B cell (primary cell): ENCODE data around the gene DSCAML1. TPM values are rescaled to one million over a fixed set of nuclear protein-coding genes. Genes with fewer than 3 reads are reported as not detected.

Experiments
- ATAC-seq: fragments of 200-7000 bp; cut with Tn5 transposase; one replicate; pipeline ENCODE4 v1.10.0; 2021; ENCODE audit warnings: low read depth, mild to moderate bottlenecking, moderate number of reproducible peaks, moderate library complexity
- CTCF ChIA-PET: fragments of 350-600 bp; sonication (Branson Sonifier 250); formaldehyde crosslinking; loops from one replicate; lab custom pipeline; 2021; ENCODE audit warnings: antibody characterized with exemption, inconsistent platforms; lab: Charles Lee
- POLR2A ChIA-PET: fragments of 350-600 bp; sonication (Branson Sonifier 250); formaldehyde crosslinking; loops from one replicate; lab custom pipeline; 2021; ENCODE audit warnings: antibody characterized with exemption; lab: Charles Lee
- DNase-seq: peaks from one replicate; pipeline ENCODE4 v3.0.0; 2013
- H2AFZ ChIP-seq: 2 replicates; pipeline ENCODE4 v1.6.1; 2012; ENCODE audit warnings: mild to moderate bottlenecking, low read depth, low read length; ENCODE audit not compliant: insufficient read depth, poor library complexity, severe bottlenecking
- H3K27ac ChIP-seq, 2 donors: 1 replicate in 1 of 2; 2 replicates in 1 of 2; pipeline ENCODE4 v1.5.1; 2012 to 2013; ENCODE audit warnings: low read length in 2 of 2, mild to moderate bottlenecking in 2 of 2, moderate library complexity in 1 of 2
- H3K27me3 ChIP-seq, 4 experiments: fragments of 200-600 bp in 1 of 4; sonication (generic) in 1 of 4; replicated peaks in 1 of 4; 1 replicate in 2 of 4; 2 replicates in 2 of 4; pipeline versions ENCODE4 v1.6.1 to v1.7.0; 2013 to 2016; ENCODE audit warnings: low read length in 3 of 4, mild to moderate bottlenecking in 2 of 4, mixed read lengths in 1 of 4, moderate library complexity in 1 of 4; ENCODE audit not compliant: insufficient read depth in 4 of 4, control insufficient read depth in 3 of 4; ENCODE audit errors: control extremely low read depth in 1 of 4
- H3K36me3 ChIP-seq, 2 experiments: replicated peaks in 1 of 2; 1 replicate in 1 of 2; 2 replicates in 1 of 2; pipeline versions ENCODE4 v1.6.1 to v1.7.1; 2013; ENCODE audit warnings: low read length in 1 of 2; ENCODE audit not compliant: insufficient read depth in 2 of 2, control insufficient read depth in 1 of 2; ENCODE audit errors: control extremely low read depth in 1 of 2, extremely low read depth in 1 of 2
- H3K4me1 ChIP-seq, 2 donors: fragments of 200-600 bp in 1 of 2; sonication (generic) in 1 of 2; 1 replicate in 1 of 2; 2 replicates in 1 of 2; pipeline versions ENCODE4 v1.5.1 to v1.6.1; 2013 to 2017; ENCODE audit warnings: low read length in 2 of 2; ENCODE audit not compliant: control insufficient read depth in 2 of 2, insufficient read depth in 2 of 2
- H3K4me2 ChIP-seq: replicated peaks from 2 replicates; pipeline ENCODE3; 2012; ENCODE audit warnings: mild to moderate bottlenecking, low read depth, low read length; ENCODE audit not compliant: poor library complexity, severe bottlenecking
- H3K4me3 ChIP-seq, 5 experiments: fragments of 200-600 bp in 1 of 5; sonication (generic) in 1 of 5; 1 replicate in 3 of 5; 2 replicates in 2 of 5; pipeline versions ENCODE4 v1.5.1 to v1.7.0; 2011 to 2016; ENCODE audit warnings: low read length in 4 of 5, mild to moderate bottlenecking in 4 of 5, low read depth in 2 of 5, control low read depth in 1 of 5, moderate library complexity in 1 of 5; ENCODE audit not compliant: insufficient read depth in 1 of 5; ENCODE audit errors: control extremely low read depth in 1 of 5, extremely low read depth in 1 of 5
- H3K79me2 ChIP-seq: fragments of 200-600 bp; sonication (generic); one replicate; pipeline ENCODE4 v1.6.0; 2016; ENCODE audit warnings: low read length; ENCODE audit not compliant: control insufficient read depth, insufficient read depth
- H3K9ac ChIP-seq: fragments of 200-600 bp; sonication (generic); 2 replicates; pipeline ENCODE4 v1.6.1; 2017; ENCODE audit warnings: mild to moderate bottlenecking, low read length, moderate library complexity
- H3K9me3 ChIP-seq, 3 donors: one replicate each; pipeline versions ENCODE4 v1.6.1 to v1.7.1; 2013; ENCODE audit warnings: low read length in 2 of 3; ENCODE audit not compliant: control insufficient read depth in 2 of 3, insufficient read depth in 1 of 3; ENCODE audit errors: control extremely low read depth in 1 of 3
- H4K20me1 ChIP-seq: 2 replicates; pipeline ENCODE4 v1.6.0; 2012; ENCODE audit warnings: mild to moderate bottlenecking, low read length; ENCODE audit not compliant: insufficient read depth, control insufficient read depth, poor library complexity, severe bottlenecking
- H3K27ac Mint-ChIP-seq: one replicate; pipeline ENCODE4 v1.8.0; 2021; ENCODE audit warnings: mixed read lengths
- H3K27me3 Mint-ChIP-seq: one replicate; pipeline ENCODE4 v1.8.0; 2021; ENCODE audit warnings: mixed read lengths
- H3K4me1 Mint-ChIP-seq: one replicate; pipeline ENCODE4 v1.8.0; 2021; ENCODE audit warnings: mixed read lengths
- H3K4me3 Mint-ChIP-seq: one replicate; pipeline ENCODE4 v1.8.0; 2021; ENCODE audit warnings: mixed read lengths
- H3K9me3 Mint-ChIP-seq: one replicate; pipeline ENCODE4 v1.8.0; 2022; ENCODE audit warnings: mixed read lengths; ENCODE audit not compliant: insufficient read depth
- EZH2 ChIP-seq: IDR thresholded peaks from 2 replicates; pipeline ENCODE4 v1.6.1; 2012; ENCODE audit warnings: borderline replicate concordance, low read depth, mild to moderate bottlenecking, moderate library complexity, low read length; ENCODE audit not compliant: insufficient read depth, poor library complexity, severe bottlenecking
- WGBS: methylation state at CpG from one replicate; pipeline ENCODE4 v1.1.5; 2013; ENCODE audit warnings: missing lambda C conversion rate; ENCODE audit not compliant: insufficient coverage; 5-methylcytosine and 5-hydroxymethylcytosine counted together
- intact Hi-C: fragments of 100-400 bp; cut with micrococcal nuclease; formaldehyde crosslinking; loops from one replicate; pipeline ENCODE4 v1.10.0; 2022
- polyA plus RNA-seq: library from polyadenylated mRNA; depleted of rRNA; stranded (reverse); fragments of >200 nt; gene quantifications from 2 replicates; pipeline ENCODE4 v1.2.3, GENCODE V29; 2012
- total RNA-seq, 2 donors: library from RNA; stranded (reverse); fragments of 120-200 nt in 1 of 2; gene quantifications; 1 replicate in 1 of 2; 2 replicates in 1 of 2; pipeline versions ENCODE4 v1.2.3 to v1.2.4, GENCODE V29; 2013 to 2022
- TF ChIP-seq, protein P1 (sequence below): fragments of 200-600 bp; IDR thresholded peaks from one replicate; pipeline ENCODE4 v1.8.0; 2022; ENCODE audit warnings: antibody characterized with exemption, mild to moderate bottlenecking

The DSCAML1 gene
- total and polyA plus RNA-seq, 2 donors (not counting 1 experiment from before 2014, with no cell fraction given): 1.2 to 6.2 TPM

- H4K20me1 ChIP-seq: no peaks in the 10 kb centered on the region
- H3K9me3 ChIP-seq: no peaks in the 10 kb centered on the region
- intact Hi-C loops: no loop called here
- ATAC-seq: no peak
- Mint-ChIP-seq H3K9me3 (no peaks in the 10 kb centered on the region), H3K27me3 (peaks cover 15% of the 10 kb centered on the region), H3K4me3 (no peak overlapping the region), H3K27ac (no peak overlapping the region), H3K4me1 (no peaks in the 10 kb centered on the region)
- H3K27me3 ChIP-seq: peaks cover 0 to 8% (median 0%) of the 10 kb centered on the region in 4 experiments
- H3K9ac ChIP-seq: no peak overlapping the region
- no peaks in the 10 kb centered on the region for H3K36me3 ChIP-seq
- TF ChIP-seq EZH2: no peak
- TF ChIP-seq, protein P1, sequence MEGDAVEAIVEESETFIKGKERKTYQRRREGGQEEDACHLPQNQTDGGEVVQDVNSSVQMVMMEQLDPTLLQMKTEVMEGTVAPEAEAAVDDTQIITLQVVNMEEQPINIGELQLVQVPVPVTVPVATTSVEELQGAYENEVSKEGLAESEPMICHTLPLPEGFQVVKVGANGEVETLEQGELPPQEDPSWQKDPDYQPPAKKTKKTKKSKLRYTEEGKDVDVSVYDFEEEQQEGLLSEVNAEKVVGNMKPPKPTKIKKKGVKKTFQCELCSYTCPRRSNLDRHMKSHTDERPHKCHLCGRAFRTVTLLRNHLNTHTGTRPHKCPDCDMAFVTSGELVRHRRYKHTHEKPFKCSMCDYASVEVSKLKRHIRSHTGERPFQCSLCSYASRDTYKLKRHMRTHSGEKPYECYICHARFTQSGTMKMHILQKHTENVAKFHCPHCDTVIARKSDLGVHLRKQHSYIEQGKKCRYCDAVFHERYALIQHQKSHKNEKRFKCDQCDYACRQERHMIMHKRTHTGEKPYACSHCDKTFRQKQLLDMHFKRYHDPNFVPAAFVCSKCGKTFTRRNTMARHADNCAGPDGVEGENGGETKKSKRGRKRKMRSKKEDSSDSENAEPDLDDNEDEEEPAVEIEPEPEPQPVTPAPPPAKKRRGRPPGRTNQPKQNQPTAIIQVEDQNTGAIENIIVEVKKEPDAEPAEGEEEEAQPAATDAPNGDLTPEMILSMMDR: no peak
- CTCF ChIA-PET: no interaction called here
- H3K79me2 ChIP-seq: no peaks in the 10 kb centered on the region
- no peak for DNase-seq
- no peak overlapping the region for H3K27ac ChIP-seq
- H2AFZ ChIP-seq: no peak overlapping the region
- no peak overlapping the region for H3K4me3 ChIP-seq
- no peaks in the 10 kb centered on the region for H3K4me1 ChIP-seq
- WGBS: no CpG with 5 or more reads among the region's 6 CpGs
- H3K4me2 ChIP-seq: no peak overlapping the region
- POLR2A ChIA-PET: no interaction called here
Measured at GRCh38 chr11:117587416-117587815, 209.6 kb downstream of the DSCAML1 start.

DNA sequence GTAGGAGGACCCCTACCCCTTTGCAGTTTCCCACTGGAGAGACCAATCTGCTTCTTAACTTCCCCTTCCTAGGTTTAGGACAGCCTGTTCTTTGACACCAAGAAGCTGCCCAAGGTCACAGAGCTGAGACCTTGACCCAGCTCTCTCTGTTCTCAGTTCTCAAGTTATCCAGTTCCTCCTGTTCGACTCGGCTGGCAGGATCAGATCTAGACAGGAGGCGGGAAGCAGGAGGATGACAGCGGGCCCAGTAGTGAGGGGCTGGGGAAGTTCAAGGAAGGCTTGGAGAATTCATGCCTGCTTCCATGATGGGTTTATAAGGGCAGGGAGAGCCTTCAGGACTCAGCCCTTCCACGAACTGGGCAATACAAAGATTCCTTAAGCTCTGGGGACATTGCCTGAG, 210.6 kb downstream of the DSCAML1 start:
- Mint-ChIP-seq H3K4me1 (no peaks in the 10 kb centered on the region), H3K27me3 (peaks cover 12% of the 10 kb centered on the region), H3K27ac (no peak overlapping the region), H3K4me3 (no peak overlapping the region), H3K9me3 (no peaks in the 10 kb centered on the region)
- no peak overlapping the region for H3K4me3 ChIP-seq
- DNase-seq: no peak
- peaks cover 0 to 8% (median 0%) of the 10 kb centered on the region in 4 experiments for H3K27me3 ChIP-seq
- POLR2A ChIA-PET: no interaction called here
- ATAC-seq: no peak
- no peaks in the 10 kb centered on the region for H3K4me1 ChIP-seq
- TF ChIP-seq, protein P1: no peak
- no peak for TF ChIP-seq EZH2
- H3K9me3 ChIP-seq: no peaks in the 10 kb centered on the region
- H2AFZ ChIP-seq: no peak overlapping the region
- no peaks in the 10 kb centered on the region for H3K36me3 ChIP-seq
- no peak overlapping the region for H3K4me2 ChIP-seq
- CTCF ChIA-PET: no interaction called here
- 83% methylated on average over 5 of the region's 5 CpGs for WGBS
- no peak overlapping the region for H3K27ac ChIP-seq
- intact Hi-C loops: no loop called here
- H3K79me2 ChIP-seq: no peaks in the 10 kb centered on the region
- H3K9ac ChIP-seq: no peak overlapping the region
- no peaks in the 10 kb centered on the region for H4K20me1 ChIP-seq
